Tibial nerve (tissue), 4 donors: Measurements from ENCODE around the gene BPIFB1. TPM values are rescaled to one million over a fixed set of nuclear protein-coding genes. Genes with fewer than 3 reads are reported as not detected.

Experiments
- DNase-seq, 2 donors: peaks; one replicate each; pipeline ENCODE4 v3.0.0-alpha.2; 2019; ENCODE audit warnings: low spot score in 2 of 2
- H3K27ac ChIP-seq, 4 donors: fragments of 200-600 bp; sonication (generic) in 3 of 4; one replicate each; pipeline ENCODE4 v1.5.1; 2017 to 2019; ENCODE audit warnings: mild to moderate bottlenecking in 1 of 4
- H3K27me3 ChIP-seq, 2 donors: fragments of 200-600 bp; sonication (generic) in 1 of 2; one replicate each; pipeline versions ENCODE4 v1.5.1 to v1.6.0; 2017 to 2019
- H3K36me3 ChIP-seq, 3 donors: fragments of 200-600 bp; sonication (generic); one replicate each; pipeline ENCODE4 v1.5.1; 2018 to 2019
- H3K4me1 ChIP-seq, 4 donors: fragments of 200-600 bp; sonication (generic) in 3 of 4; one replicate each; pipeline ENCODE4 v1.5.1; 2017 to 2019
- H3K4me3 ChIP-seq, 4 donors: fragments of 200-600 bp; sonication (generic) in 3 of 4; one replicate each; pipeline ENCODE4 v1.5.1; 2017 to 2019; ENCODE audit warnings: mild to moderate bottlenecking in 1 of 4, moderate library complexity in 1 of 4
- H3K9me3 ChIP-seq, 4 donors: fragments of 200-600 bp; sonication (generic) in 3 of 4; one replicate each; pipeline ENCODE4 v1.5.1; 2017 to 2019
- EP300 ChIP-seq, 2 donors: sonication (generic); formaldehyde crosslinking; IDR thresholded peaks; one replicate each; pipeline ENCODE4 v1.6.1; 2017; ENCODE audit warnings: antibody characterized with exemption in 2 of 2, mild to moderate bottlenecking in 1 of 2
- POLR2A ChIP-seq, 2 donors: fragments of 450-650 bp; IDR thresholded peaks; one replicate each; pipeline ENCODE4 v1.6.1; 2017; ENCODE audit warnings: antibody characterized with exemption in 2 of 2, mild to moderate bottlenecking in 2 of 2, moderate library complexity in 2 of 2
- WGBS, 2 donors: methylation state at CpG; one replicate each; pipeline ENCODE4 v1.1.5; 2018; 5-methylcytosine and 5-hydroxymethylcytosine counted together
- total RNA-seq, 4 donors: library from RNA; depleted of rRNA; stranded (reverse); fragments of >200 nt; gene quantifications; one replicate each; pipeline ENCODE4 v1.1.0, GENCODE V29; 2016
- TF ChIP-seq, protein P1 (sequence below), 5 experiments: fragments of 200-600 bp in 3 of 5; fragments of 450-650 bp in 2 of 5; sonication (generic) in 3 of 5; IDR thresholded peaks; one replicate each; pipeline ENCODE4 v1.5.1; 2016 to 2019; ENCODE audit warnings: antibody characterized with exemption in 5 of 5, mild to moderate bottlenecking in 3 of 5, moderate library complexity in 2 of 5

Gene BPIFB1
- total RNA-seq, 4 donors from 2014 or later: not detected

- H3K27me3 ChIP-seq: no peaks in the 10 kb centered on the region
- H3K4me3 ChIP-seq: no peak overlapping the region
- DNase-seq: no peak
- WGBS, 2 donors: 33 to 46% methylated on average over 2 of the region's 2 CpGs
- H3K9me3 ChIP-seq: no peaks in the 10 kb centered on the region
- TF ChIP-seq EP300 (IDR thresholded peaks at IDR 0.05) (no peak), POLR2A (IDR thresholded peaks at IDR 0.05) (no peak)
- TF ChIP-seq, protein P1, sequence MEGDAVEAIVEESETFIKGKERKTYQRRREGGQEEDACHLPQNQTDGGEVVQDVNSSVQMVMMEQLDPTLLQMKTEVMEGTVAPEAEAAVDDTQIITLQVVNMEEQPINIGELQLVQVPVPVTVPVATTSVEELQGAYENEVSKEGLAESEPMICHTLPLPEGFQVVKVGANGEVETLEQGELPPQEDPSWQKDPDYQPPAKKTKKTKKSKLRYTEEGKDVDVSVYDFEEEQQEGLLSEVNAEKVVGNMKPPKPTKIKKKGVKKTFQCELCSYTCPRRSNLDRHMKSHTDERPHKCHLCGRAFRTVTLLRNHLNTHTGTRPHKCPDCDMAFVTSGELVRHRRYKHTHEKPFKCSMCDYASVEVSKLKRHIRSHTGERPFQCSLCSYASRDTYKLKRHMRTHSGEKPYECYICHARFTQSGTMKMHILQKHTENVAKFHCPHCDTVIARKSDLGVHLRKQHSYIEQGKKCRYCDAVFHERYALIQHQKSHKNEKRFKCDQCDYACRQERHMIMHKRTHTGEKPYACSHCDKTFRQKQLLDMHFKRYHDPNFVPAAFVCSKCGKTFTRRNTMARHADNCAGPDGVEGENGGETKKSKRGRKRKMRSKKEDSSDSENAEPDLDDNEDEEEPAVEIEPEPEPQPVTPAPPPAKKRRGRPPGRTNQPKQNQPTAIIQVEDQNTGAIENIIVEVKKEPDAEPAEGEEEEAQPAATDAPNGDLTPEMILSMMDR (IDR thresholded peaks at IDR 0.05): no peak
- no peak overlapping the region for H3K27ac ChIP-seq
- H3K36me3 ChIP-seq: no peaks in the 10 kb centered on the region
- H3K4me1 ChIP-seq: no peaks in the 10 kb centered on the region
Measured at GRCh38 chr20:33309631-33310030, 26.6 kb downstream of the BPIFB1 start.

- Histone ChIP-seq H3K27ac (no peak overlapping the region), H3K27me3 (no peaks in the 10 kb centered on the region), H3K9me3 (no peaks in the 10 kb centered on the region), H3K4me1 (no peaks in the 10 kb centered on the region), H3K4me3 (no peak overlapping the region), H3K36me3 (no peaks in the 10 kb centered on the region)
- 59 to 73% methylated on average over 5 to 6 of the region's 6 CpGs for WGBS, 2 donors
- no peak for TF ChIP-seq EP300 (IDR thresholded peaks at IDR 0.05)
- TF ChIP-seq POLR2A (IDR thresholded peaks at IDR 0.05): no peak
- TF ChIP-seq, protein P1 (IDR thresholded peaks at IDR 0.05): no peak
- DNase-seq: no peak
Measured at GRCh38 chr20:33310327-33310899, 27.4 kb downstream of the BPIFB1 start.

GRCh38 chr20:33311011-33311410 is 28.0 kb downstream of the BPIFB1 start:
- Histone ChIP-seq H3K4me1 (no peaks in the 10 kb centered on the region), H3K36me3 (no peaks in the 10 kb centered on the region), H3K4me3 (no peak overlapping the region), H3K27me3 (no peaks in the 10 kb centered on the region), H3K9me3 (no peaks in the 10 kb centered on the region), H3K27ac (no peak overlapping the region)
- 63 to 78% methylated on average over 8 of the region's 8 CpGs for WGBS, 2 donors
- no peak for DNase-seq
- TF ChIP-seq EP300 (IDR thresholded peaks at IDR 0.05) (no peak), POLR2A (IDR thresholded peaks at IDR 0.05) (no peak)
- TF ChIP-seq, protein P1 (IDR thresholded peaks at IDR 0.05): no peak

- H3K4me3 ChIP-seq: no peak overlapping the region
- no peaks in the 10 kb centered on the region for H3K36me3 ChIP-seq
- DNase-seq: no peak
- H3K27me3 ChIP-seq: no peaks in the 10 kb centered on the region
- H3K27ac ChIP-seq: no peak overlapping the region
- H3K9me3 ChIP-seq: no peaks in the 10 kb centered on the region
- no peaks in the 10 kb centered on the region for H3K4me1 ChIP-seq
- no peak for TF ChIP-seq POLR2A (IDR thresholded peaks at IDR 0.05)
- TF ChIP-seq, protein P1 (IDR thresholded peaks at IDR 0.05): no peak
- no peak for TF ChIP-seq EP300 (IDR thresholded peaks at IDR 0.05)
- WGBS, 2 donors: 43 to 53% methylated on average over 4 of the region's 4 CpGs
Measured at GRCh38 chr20:33311996-33312395, 29.0 kb downstream of the BPIFB1 start.

DNA sequence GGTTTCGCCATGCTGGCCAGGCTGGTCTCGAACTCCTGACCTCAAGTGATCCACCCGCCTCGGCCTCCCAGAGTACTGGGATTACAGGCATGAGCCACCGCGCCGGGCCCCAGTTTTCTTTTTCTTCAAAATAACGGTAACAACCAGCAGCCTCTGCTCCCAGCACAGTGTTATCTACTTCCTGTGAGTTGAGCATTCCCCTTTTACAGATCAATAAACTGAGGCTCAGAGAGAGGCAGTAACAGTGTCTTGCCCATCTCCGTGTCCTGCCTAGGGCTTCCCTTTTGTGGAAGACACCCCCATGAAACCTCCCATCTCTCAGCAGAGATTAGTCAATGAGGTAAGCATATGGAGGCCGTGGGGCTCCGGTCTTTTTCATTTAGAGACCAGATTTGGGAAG is 29.6 kb downstream of the BPIFB1 start:
- Histone ChIP-seq H3K9me3 (no peaks in the 10 kb centered on the region), H3K4me3 (no peak overlapping the region), H3K4me1 (no peaks in the 10 kb centered on the region), H3K27me3 (peaks cover 0 to under 1% of the 10 kb centered on the region in 2 donors), H3K36me3 (no peaks in the 10 kb centered on the region), H3K27ac (no peak overlapping the region)
- TF ChIP-seq POLR2A (IDR thresholded peaks at IDR 0.05) (no peak), EP300 (IDR thresholded peaks at IDR 0.05) (no peak)
- TF ChIP-seq, protein P1 (IDR thresholded peaks at IDR 0.05): no peak
- 86 to 87% methylated on average over 11 of the region's 11 CpGs for WGBS, 2 donors
- DNase-seq: no peak
